Activated T-helper 9 cell treated with anti-CD3 and anti-CD28 coated beads, Interleukin-2, amount 50 U/mL, for 16 hours (primary cell): ENCODE results near the gene FRMD7.
"Not testable (repeated sequence)": the region's sequence is repeated elsewhere in the genome, so short reads cannot be mapped to it uniquely, and the experiment has no call there.

Experiments used
- DNase-seq: peaks from one replicate; pipeline ENCODE4 v3.0.0-alpha.2; 2020; ENCODE audit warnings: low read depth

The FRMD7 gene

GRCh38 chrX:132093239-132093860, 34.5 kb downstream of the FRMD7 start:
- DNase-seq: no peak

GRCh38 chrX:132092439-132093065, 35.3 kb downstream of the FRMD7 start:
- peak; percentile 10 for DNase-seq

DNA sequence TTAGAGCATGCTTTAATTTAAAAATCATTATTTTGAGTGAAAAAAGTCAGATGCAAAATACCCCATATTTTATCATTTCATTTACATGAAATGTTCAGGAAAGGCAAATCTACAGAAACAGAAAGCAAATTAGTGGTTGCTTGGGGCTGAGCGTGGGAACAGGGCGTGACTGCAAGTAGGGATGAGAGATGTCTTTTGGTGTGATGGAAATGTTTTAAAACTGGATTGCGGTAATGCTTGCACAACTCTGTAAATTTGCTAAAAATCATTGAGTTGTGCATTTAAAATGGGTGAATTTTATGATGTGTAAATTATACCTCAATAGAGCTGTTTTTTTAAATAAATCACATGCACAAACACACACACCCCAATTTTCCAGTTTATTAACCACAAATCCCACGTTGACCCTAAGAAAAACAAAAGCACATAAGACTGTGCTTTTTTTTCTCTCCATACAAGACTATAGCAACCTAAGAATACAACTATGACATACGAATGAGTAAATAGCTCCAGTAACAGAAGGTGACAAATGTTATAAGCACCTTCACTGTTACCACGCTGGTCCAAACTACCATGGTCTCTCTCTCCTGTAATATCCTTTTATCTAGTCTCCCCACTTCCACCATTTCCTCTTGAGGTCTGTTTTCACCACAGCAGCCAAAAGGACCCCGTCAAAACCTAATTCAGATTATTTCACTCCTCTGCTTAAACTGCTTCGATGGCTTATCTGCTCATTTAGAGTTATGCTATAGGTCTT, 37.2 kb downstream of the FRMD7 start:
- no peak for DNase-seq

DNA sequence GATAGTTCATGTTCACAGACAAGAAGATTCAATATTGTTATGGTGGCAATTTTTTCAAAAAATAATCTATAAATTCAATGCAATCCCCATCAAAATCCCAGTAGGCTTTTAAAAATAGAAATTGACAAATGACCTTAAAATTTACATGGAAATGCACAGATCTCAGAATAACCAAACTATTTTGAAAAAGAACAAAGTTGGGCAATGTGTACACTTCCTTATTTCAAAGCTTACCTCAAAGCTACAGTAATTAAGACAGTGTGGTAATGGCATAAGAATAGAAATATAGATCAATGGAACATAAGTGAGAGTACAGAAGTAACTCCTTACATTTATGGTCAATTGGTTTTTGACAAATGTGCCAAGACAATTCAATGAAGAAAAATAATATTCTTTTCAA, 39.0 kb downstream of the FRMD7 start:
- no peak for DNase-seq

- DNase-seq: no peak
These were observed 41.1 kb downstream of the FRMD7 start for GRCh38 chrX:132086672-132087071.

DNA sequence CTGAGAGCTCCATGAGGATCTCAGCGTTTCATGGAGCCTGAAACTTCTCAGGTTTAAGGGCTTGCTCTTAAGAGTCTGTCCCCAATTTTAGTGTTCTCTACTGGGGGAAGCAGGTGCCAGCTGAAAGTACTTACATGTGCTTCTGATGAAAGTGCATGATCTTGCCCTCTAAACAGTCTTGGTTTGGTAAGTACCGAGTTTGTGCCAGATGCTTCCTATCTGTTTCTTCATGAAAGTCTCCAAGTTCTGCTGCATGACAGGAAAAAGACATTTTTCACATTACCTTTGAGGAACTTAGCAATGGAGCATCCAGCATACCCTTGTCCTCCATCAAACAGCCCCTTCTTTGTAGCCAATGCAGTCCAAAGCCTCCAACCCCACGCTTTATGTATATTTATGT, 42.0 kb downstream of the FRMD7 start:
- no peak for DNase-seq

DNA sequence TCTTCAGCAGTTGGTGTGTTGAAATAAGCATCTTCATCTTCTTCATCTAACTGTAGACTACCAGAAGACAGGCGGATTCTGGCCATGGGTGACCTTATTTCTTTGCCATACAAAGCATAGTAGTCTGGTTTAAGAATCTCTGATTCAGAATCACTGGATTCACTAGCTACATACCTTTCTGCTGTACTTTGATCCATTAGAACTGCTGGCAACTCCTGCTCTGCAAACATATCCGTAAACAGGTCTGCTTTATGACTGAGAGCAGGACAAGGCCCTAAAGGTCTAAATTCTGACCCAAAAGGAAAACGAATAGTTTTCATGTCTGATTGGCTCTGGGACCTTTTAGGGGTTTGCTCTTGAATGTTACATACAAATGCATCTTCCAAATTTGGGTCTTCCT, 49.9 kb downstream of the FRMD7 start:
- no peak for DNase-seq

- DNase-seq: no peak
These were observed 50.4 kb downstream of the FRMD7 start for GRCh38 chrX:132077414-132077813.

- DNase-seq: no peak
These were observed 56.6 kb downstream of the FRMD7 start for GRCh38 chrX:132071254-132071653.

DNA sequence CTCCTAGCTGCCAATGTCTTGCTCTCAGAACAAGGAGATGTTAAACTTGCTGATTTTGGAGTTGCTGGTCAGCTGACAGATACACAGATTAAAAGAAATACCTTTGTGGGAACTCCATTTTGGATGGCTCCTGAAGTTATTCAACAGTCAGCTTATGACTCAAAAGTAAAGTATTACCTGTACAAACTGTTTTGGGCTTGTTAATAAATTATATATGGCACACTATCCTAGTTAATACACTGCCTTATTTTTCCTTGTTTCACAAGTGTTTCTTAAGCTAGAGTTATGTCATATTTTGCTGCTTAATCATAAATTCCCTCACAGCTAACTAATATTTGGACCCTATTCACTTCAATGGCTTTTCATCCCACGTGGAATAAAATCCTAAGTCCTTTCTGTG, 59.4 kb downstream of the FRMD7 start:
- DNase-seq: no peak

GRCh38 chrX:132063862-132064261, 64.0 kb downstream of the FRMD7 start:
- DNase-seq: no peak

DNA sequence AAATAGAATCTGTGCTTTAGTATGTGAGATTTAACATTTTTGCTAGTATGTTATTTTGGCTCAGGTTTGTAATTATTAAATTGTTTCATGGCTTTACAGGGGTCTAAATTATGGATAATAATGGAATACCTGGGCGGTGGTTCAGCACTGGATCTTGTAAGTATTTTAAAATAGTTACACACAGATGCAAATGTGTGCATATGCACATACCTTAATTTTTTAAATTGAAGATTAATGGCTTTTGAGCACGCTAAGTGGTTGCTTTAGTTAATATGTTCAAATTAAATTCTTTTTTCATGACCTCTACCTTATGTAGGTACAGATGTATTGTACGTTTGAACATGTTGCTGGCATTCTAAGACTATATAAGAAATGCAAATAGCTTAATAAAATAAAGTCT, 64.5 kb downstream of the FRMD7 start:
- DNase-seq: no peak

DNA sequence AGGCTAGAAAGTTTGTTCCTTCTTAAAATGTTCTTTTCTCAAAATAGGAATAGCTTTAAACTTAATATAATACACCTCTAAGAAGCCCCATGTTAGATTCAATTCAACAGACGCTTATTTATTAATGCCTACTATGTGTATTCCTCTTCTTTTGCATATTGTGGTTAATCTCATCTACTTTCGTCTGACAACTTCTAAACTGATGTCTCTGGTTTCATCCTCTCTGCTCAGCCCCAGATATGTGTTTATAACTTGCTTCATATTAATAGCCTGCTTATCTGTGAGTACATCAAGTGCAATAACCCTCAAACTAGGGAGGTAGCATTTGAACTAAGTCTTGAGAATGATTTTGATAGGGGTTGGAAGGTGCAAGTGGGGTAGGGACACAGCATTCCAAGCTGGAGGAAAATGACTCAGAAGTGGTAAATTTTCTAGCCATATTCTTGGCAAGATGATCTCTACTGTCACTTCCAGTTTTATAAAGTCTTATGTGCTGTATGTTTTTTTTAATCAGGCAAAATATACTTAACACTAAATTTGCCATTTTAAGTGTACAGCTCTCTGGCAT, 67.8 kb downstream of the FRMD7 start:
- DNase-seq: no peak

GRCh38 chrX:132058975-132059374, 68.8 kb downstream of the FRMD7 start:
- no peak for DNase-seq

- no peak for DNase-seq
These were observed 69.8 kb downstream of the FRMD7 start for GRCh38 chrX:132058050-132058449.

GRCh38 chrX:132051778-132052177, 76.0 kb downstream of the FRMD7 start:
- DNase-seq: not testable (repeated sequence)

DNA sequence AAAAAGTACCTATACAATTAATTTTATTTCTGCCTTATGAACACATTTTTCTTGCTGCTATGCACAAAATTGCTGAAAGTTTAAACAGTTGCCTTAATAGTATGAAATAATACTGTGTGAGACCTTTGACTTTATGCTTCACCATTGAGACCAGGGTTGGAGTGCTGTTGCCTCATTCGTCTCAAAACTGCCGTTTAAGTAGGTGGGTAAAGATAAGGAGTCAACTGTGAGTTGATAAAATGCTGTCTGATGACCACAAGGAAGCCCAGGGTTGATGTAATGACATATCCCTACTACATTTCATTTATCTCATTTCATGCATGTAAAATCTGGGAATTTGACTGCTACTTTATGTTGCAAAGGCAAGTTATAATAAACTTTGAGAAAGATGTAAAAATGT, 81.3 kb downstream of the FRMD7 start:
- no peak for DNase-seq

DNA sequence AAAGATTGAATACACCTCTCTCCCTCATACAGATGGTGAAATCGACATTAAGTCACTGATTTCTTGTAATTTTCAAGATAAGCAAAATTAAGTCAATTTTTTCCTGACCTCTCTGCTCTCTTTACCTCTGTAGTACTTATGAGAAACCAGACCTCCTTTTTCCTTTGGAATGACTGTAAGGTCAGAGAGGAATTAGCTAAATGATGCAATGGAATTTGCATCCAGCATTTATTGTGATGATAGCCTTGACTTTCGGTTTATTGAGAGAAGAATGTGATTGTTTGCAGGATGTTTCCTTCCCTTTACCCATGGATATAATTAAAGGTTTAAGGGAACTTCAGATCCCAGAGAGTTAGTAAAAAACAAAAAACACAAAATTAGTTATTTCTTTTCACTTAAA, 82.4 kb downstream of the FRMD7 start:
- DNase-seq: no peak

- no peak for DNase-seq
These were observed 82.9 kb downstream of the FRMD7 start for GRCh38 chrX:132044953-132045352.

GRCh38 chrX:132043977-132044376, 83.8 kb downstream of the FRMD7 start:
- DNase-seq: no peak

GRCh38 chrX:132041015-132041414, 86.8 kb downstream of the FRMD7 start:
- DNase-seq: no peak

- DNase-seq: no peak
These were observed 87.8 kb downstream of the FRMD7 start for GRCh38 chrX:132040066-132040465.

DNA sequence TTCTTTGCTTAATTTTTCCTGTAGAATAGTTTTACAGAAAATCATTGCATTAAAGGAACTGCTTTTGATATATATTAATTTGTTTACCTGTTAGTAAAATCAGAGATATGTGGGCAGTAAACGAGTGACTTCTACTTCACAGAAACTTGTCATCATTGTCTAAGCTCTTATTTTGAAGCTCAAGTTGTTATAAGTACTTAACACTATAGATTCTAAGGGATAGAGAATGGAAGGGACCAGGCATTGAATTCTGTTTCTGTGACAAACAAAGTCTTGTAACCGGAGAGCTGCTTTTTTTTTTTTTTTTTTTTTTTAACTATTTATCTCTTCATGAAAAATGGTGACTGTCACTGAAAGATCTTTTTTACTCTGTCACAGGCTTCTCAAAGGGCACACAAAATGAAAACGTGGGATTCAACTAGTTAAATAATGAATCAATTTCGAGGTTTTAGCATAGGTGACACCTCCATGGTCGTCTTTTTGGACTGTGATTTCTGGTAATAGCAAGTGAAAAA, 90.3 kb downstream of the FRMD7 start:
- DNase-seq: no peak
